IPS-18c (cell line): ENCODE data around the gene TNFAIP3.
"Not testable (repeated sequence)": the region's sequence is repeated elsewhere in the genome, so short reads cannot be mapped to it uniquely, and the experiment has no call there.

Source experiments
- H3K4me3 ChIP-seq: 2 replicates; pipeline ENCODE4 v1.7.0; 2013; ENCODE audit warnings: low read depth, mild to moderate bottlenecking, low read length, moderate library complexity; ENCODE audit not compliant: insufficient read depth
- H3K9me3 ChIP-seq: one replicate; pipeline ENCODE4 v1.6.1; 2013; ENCODE audit warnings: mild to moderate bottlenecking, low read length, moderate library complexity; ENCODE audit not compliant: control insufficient read depth, insufficient read depth

TNFAIP3 gene

DNA sequence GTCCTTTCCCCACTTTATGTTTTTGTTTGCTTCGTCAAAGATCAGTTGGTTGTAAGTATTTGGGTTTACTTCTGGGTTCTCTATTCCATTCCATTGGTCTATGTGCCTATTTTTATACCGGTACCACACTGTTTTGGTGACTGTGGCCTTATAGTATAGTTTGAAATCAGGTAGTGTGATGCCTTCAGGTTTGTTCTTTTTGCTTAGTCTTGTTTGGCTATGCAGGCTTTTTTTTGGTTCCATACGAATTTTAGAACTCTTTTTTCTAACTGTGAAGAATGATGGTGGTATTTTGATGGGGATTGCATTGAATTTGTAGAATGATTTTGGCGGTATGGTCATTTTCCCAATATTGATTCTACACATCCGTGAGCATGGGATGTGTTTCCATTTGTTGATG lies 28.5 kb upstream of the TNFAIP3 start:
- not testable (repeated sequence) for H3K9me3 ChIP-seq, H3K4me3 ChIP-seq

DNA sequence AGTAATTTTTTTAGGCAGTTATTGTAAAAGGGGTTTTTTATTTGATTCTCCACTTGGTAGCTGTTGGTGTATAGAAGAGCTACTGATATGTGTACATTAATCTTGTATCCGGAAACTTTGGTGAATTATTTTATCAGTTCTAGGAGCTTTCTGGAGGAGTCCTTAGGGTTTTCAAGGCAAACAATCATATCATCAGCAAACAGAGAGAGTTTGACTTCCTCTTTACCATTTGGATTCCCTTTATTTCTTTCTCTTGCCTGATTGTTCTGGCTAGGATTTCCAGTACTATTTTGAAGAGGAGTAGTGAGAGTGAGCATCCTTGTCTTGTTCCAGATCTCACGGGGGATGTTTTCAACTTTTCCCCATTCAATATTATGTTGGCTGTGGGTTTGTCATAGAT lies 28.0 kb upstream of the TNFAIP3 start:
- H3K9me3 ChIP-seq, result no peaks in the 10 kb centered on the region

GRCh38 chr6:137840252-137840651 lies 26.8 kb upstream of the TNFAIP3 start:
- H3K9me3 ChIP-seq, result no peaks in the 10 kb centered on the region
- H3K4me3 ChIP-seq, result no peak overlapping the region

More for the DNA sequence above, 28.0 kb upstream of the TNFAIP3 start:
- H3K4me3 ChIP-seq, result no peak overlapping the region

DNA sequence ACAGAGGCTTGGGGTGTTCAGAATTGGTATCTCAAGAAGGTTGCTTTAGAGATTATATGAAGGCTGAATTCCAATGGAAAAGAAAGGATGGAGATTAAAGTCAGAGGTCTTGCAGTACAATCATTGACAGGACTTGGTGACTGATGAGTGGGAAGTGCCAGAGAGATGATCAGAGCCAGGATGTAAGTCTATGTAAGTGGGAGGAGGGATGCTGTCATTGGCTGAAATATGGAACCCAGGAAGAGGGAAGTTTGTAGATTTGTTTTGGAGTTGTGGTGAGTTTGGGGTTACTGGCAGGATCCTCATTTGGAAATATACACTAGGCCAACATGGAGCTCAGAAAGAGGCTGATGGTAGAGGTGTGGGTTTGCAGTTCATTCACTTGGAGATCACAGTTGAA lies 23.8 kb upstream of the TNFAIP3 start:
- Histone ChIP-seq H3K9me3 (no peaks in the 10 kb centered on the region), H3K4me3 (no peak overlapping the region)

- not testable (repeated sequence) for H3K9me3 ChIP-seq, H3K4me3 ChIP-seq
Measured at GRCh38 chr6:137844327-137844726, 22.7 kb upstream of the TNFAIP3 start.

- not testable (repeated sequence) for H3K9me3 ChIP-seq
Measured at GRCh38 chr6:137844773-137845172, 22.3 kb upstream of the TNFAIP3 start.

DNA sequence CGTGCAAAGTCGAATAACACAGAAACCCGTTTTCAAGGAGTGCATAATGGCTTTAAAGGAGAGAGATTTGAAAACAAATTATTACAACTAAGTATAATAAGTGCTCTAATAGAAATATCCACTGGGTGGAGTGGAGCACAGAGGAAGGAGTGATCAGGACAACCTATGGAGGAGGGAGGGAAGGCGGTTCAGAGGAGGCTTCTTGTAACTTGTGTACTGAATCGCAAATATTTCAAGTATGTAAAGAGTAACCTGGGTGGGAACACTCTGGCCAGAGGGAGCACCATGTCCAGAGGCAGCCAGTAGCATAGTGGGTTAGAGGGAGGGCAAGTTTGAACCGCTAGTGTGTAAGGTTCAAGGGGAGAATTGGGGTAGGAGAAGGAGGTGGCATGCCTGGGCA lies 21.6 kb upstream of the TNFAIP3 start:
- H3K4me3 ChIP-seq, result no peak overlapping the region
- H3K9me3 ChIP-seq, result no peaks in the 10 kb centered on the region

More at GRCh38 chr6:137844773-137845172, 22.3 kb upstream of the TNFAIP3 start:
- not testable (repeated sequence) for H3K4me3 ChIP-seq

DNA sequence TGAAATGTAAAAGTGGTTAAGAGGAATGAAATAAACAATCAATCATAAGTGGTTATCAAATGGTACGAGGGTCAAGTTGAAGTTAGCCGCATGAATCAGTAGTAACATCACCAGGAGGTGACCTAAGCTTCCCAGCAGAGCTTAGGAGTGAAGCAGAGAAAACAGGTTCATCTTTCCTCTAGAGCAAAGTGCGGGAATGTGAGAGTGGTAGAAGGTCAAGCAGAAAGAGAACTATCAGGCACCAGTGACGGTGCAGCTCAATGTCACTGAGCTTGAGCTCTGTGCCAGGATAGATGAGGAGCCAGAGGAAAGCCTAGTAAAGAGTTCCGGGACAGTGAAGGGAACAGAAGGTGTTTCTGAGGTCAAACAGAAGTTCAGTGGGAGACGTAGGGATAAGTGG lies 20.8 kb upstream of the TNFAIP3 start:
- H3K4me3 ChIP-seq, result no peak overlapping the region
- H3K9me3 ChIP-seq, result no peaks in the 10 kb centered on the region

GRCh38 chr6:137846772-137847313 lies 20.2 kb upstream of the TNFAIP3 start:
- H3K4me3 ChIP-seq, result no peak overlapping the region

GRCh38 chr6:137847748-137848147 lies 19.3 kb upstream of the TNFAIP3 start:
- Histone ChIP-seq H3K9me3 (no peaks in the 10 kb centered on the region), H3K4me3 (no peak overlapping the region)

More at GRCh38 chr6:137846772-137847313, 20.2 kb upstream of the TNFAIP3 start:
- H3K9me3 ChIP-seq, result no peaks in the 10 kb centered on the region

DNA sequence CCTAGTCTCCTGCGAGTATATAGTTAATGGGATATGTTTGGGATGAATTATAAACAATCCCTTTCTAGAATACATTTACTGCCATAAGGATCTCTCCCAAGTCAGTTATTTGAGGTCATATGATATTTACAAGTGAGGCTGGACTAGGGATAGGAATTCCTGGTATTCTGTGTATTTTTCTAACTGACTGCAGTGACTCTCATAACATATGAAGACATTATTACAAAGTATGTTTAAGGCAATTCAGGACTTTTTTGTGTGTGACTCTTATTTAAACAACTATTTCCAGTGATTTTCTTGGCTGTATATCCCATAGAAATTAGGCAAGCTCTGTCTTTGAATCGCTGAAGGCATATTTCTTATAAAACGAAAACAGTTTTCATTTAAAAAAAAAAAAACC lies 18.4 kb upstream of the TNFAIP3 start:
- H3K4me3 ChIP-seq, result no peak overlapping the region
- H3K9me3 ChIP-seq, result no peaks in the 10 kb centered on the region

GRCh38 chr6:137849181-137849980 lies 17.7 kb upstream of the TNFAIP3 start:
- no peaks in the 10 kb centered on the region for H3K9me3 ChIP-seq
- H3K4me3 ChIP-seq, result no peak overlapping the region

DNA sequence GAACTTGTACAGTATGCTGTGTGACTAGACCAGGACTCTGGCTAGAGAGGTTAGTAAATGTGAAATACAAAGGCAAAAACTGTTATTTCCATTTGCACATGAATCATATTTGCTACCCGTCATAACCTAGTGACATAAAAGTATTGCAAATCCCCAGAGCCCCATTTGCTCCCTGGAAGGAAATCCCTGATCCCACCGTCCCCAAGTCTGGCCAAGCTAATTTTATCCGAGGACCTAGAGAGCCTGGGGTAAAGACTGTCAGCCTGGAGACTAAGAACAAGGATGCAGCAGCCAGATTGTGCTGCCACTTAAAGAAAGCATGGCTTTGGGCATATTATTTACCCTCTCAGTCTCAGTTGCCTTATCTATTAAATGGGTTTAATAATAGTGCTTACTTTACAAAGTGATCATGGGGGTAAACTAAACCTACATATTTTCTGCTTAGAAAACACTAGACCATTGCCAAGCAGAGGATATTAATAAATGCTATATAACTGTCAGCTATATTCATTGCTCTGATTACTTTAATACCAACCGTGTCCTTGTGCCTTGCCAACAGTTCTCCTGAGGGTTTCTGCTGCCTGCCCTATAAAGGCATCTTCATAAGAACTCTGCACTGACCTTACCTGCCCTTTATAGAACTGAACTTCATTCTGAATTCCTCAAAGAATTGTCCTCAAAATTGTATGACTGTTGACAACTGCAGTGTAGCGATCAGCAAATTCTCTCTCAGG lies 16.9 kb upstream of the TNFAIP3 start:
- H3K9me3 ChIP-seq, result no peaks in the 10 kb centered on the region

GRCh38 chr6:137850816-137851602 lies 16.1 kb upstream of the TNFAIP3 start:
- Histone ChIP-seq H3K4me3 (no peak overlapping the region), H3K9me3 (no peaks in the 10 kb centered on the region)

More for the DNA sequence above, 16.9 kb upstream of the TNFAIP3 start:
- no peak overlapping the region for H3K4me3 ChIP-seq

- Histone ChIP-seq H3K9me3 (no peaks in the 10 kb centered on the region), H3K4me3 (no peak overlapping the region)
Measured at GRCh38 chr6:137851669-137852068, 15.4 kb upstream of the TNFAIP3 start.

- H3K4me3 ChIP-seq, result no peak overlapping the region
- H3K9me3 ChIP-seq, result no peaks in the 10 kb centered on the region
Measured at GRCh38 chr6:137852346-137852745, 14.7 kb upstream of the TNFAIP3 start.

GRCh38 chr6:137852811-137853210 lies 14.2 kb upstream of the TNFAIP3 start:
- H3K4me3 ChIP-seq, result no peak overlapping the region

More at GRCh38 chr6:137852811-137853210, 14.2 kb upstream of the TNFAIP3 start:
- H3K9me3 ChIP-seq, result no peaks in the 10 kb centered on the region
